ENCODE data around the gene PPP1R16B.

PPP1R16B gene

DNA sequence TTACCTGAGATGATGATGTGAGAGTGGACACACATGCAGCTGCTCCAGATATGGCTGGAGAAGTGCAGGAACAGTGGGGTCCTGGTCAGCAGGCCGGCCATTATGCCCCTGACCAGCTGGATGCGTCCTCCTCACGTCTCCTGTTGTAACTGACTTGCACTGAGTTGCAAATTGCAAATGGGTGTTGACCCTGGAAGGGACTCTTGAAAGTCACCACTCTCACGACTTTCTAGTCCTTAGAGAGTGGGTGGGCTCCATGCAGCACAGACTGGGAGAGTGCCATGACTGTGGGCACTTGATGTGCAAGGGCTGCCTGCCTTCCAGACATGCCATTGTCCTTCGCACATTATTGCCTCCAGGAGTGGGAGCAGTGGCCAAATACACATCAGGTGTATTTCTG is 131.5 kb downstream of the PPP1R16B start:
- no peak overlapping the region for H3K4me3 ChIP-seq (ENCODE audit: low read depth in 1 of 2, low read length in 2 of 2)
- H3K9ac ChIP-seq (ENCODE audit: low read depth in 1 of 2, low read length in 2 of 2) = no peak overlapping the region
- no peaks in the 10 kb centered on the region for H3K36me3 ChIP-seq (ENCODE audit: control insufficient read depth in 1 of 2, insufficient read depth in 2 of 2, low read length in 2 of 2)
- H3K27me3 ChIP-seq (ENCODE audit: control insufficient read depth in 1 of 2, insufficient read depth in 2 of 2, low read length in 2 of 2) = no peaks in the 10 kb centered on the region
- no peak overlapping the region for H3K27ac ChIP-seq (ENCODE audit: low read depth, low read length)
- H3K4me1 ChIP-seq (ENCODE audit: control insufficient read depth in 1 of 2, insufficient read depth in 2 of 2, low read length in 2 of 2) = no peaks in the 10 kb centered on the region
- H3K9me3 ChIP-seq (ENCODE audit: control insufficient read depth in 1 of 2, low read length in 2 of 2) = no peaks in the 10 kb centered on the region

DNA sequence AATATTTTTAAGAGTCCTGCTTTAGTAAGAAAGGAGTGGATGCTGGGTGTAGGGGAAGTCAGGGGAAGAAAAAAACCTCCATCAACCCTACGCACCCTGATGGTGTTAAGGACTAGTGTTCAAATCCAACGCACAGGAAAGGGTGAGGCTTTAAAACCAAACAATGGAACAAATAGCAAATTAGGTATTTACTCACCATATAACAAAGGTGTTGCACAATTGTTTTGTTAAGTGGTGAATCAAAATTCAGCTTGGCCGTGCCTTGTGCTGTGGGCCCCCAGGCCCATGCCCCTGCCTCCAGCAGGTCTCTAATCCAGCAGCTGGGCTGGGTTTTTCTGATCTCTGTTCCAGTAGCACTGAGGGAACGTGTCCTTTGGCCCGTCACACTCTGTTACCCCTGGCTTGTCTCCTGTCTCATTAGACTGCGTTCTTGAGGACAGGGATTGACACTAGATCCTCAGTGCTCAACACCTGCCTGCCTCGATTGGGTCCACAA is 132.5 kb downstream of the PPP1R16B start:
- no peaks in the 10 kb centered on the region for H3K36me3 ChIP-seq (ENCODE audit: control insufficient read depth in 1 of 2, insufficient read depth in 2 of 2, low read length in 2 of 2)
- no peaks in the 10 kb centered on the region for H3K9me3 ChIP-seq (ENCODE audit: control insufficient read depth in 1 of 2, low read length in 2 of 2)
- H3K27ac ChIP-seq (ENCODE audit: low read depth, low read length) = no peak overlapping the region
- no peak overlapping the region for H3K9ac ChIP-seq (ENCODE audit: low read depth in 1 of 2, low read length in 2 of 2)
- H3K4me1 ChIP-seq (ENCODE audit: control insufficient read depth in 1 of 2, insufficient read depth in 2 of 2, low read length in 2 of 2) = no peaks in the 10 kb centered on the region
- no peak overlapping the region for H3K4me3 ChIP-seq (ENCODE audit: low read depth in 1 of 2, low read length in 2 of 2)
- no peaks in the 10 kb centered on the region for H3K27me3 ChIP-seq (ENCODE audit: control insufficient read depth in 1 of 2, insufficient read depth in 2 of 2, low read length in 2 of 2)

DNA sequence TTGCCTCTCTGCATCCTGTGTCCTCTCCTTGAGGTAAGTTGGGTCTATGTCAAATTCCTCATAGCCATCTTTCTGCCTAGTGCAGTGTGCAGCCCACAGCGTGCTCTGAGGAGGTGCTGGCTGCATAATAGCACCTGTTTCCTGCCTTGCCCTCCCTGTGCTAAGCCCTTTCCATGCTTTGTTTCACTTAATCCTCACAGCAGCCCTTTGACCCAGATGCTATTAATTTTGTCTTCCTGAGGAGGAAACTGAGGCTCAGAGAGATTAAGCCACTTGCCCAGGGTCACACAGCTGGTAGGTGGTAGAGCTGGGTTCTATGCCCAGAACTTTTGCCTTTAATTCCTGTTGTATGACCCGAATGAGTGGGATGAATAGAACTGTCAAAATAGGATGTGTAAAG is 134.2 kb downstream of the PPP1R16B start:
- H3K27ac ChIP-seq (ENCODE audit: low read depth, low read length) = no peak overlapping the region
- no peaks in the 10 kb centered on the region for H3K4me1 ChIP-seq (ENCODE audit: control insufficient read depth in 1 of 2, insufficient read depth in 2 of 2, low read length in 2 of 2)
- H3K9ac ChIP-seq (ENCODE audit: low read depth in 1 of 2, low read length in 2 of 2) = no peak overlapping the region
- no peak overlapping the region for H3K4me3 ChIP-seq (ENCODE audit: low read depth in 1 of 2, low read length in 2 of 2)
- peaks cover 0 to 2% of the 10 kb centered on the region in 2 donors for H3K36me3 ChIP-seq (ENCODE audit: control insufficient read depth in 1 of 2, insufficient read depth in 2 of 2, low read length in 2 of 2)
- no peaks in the 10 kb centered on the region for H3K9me3 ChIP-seq (ENCODE audit: control insufficient read depth in 1 of 2, low read length in 2 of 2)
- H3K27me3 ChIP-seq (ENCODE audit: control insufficient read depth in 1 of 2, insufficient read depth in 2 of 2, low read length in 2 of 2) = no peaks in the 10 kb centered on the region

DNA sequence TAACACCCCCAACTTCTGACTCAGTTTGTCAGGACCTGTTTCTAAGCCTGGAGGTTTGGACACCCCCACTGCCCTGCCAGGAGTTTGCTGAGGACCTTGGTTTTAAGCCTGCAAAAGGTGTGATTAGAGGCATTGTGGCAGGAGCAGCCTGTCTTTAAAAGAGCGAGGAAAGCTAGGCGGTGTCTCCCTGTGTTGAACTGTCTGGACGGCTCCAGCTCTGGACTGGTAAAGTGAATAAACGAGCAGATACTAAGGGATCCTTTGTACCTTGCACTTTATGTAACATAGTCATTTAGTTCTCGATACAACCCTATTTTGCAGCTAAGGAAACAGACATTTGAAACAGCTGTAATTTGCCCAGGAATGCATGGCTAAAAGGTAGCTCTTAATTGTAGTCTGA is 135.1 kb downstream of the PPP1R16B start:
- H3K4me1 ChIP-seq (ENCODE audit: control insufficient read depth in 1 of 2, insufficient read depth in 2 of 2, low read length in 2 of 2) = no peaks in the 10 kb centered on the region
- H3K27ac ChIP-seq (ENCODE audit: low read depth, low read length) = no peak overlapping the region
- no peaks in the 10 kb centered on the region for H3K27me3 ChIP-seq (ENCODE audit: control insufficient read depth in 1 of 2, insufficient read depth in 2 of 2, low read length in 2 of 2)
- H3K9ac ChIP-seq (ENCODE audit: low read depth in 1 of 2, low read length in 2 of 2) = no peak overlapping the region
- no peak overlapping the region for H3K4me3 ChIP-seq (ENCODE audit: low read depth in 1 of 2, low read length in 2 of 2)
- H3K9me3 ChIP-seq (ENCODE audit: control insufficient read depth in 1 of 2, low read length in 2 of 2) = no peaks in the 10 kb centered on the region
- H3K36me3 ChIP-seq (ENCODE audit: control insufficient read depth in 1 of 2, insufficient read depth in 2 of 2, low read length in 2 of 2) = peaks cover 0 to 5% of the 10 kb centered on the region in 2 donors

DNA sequence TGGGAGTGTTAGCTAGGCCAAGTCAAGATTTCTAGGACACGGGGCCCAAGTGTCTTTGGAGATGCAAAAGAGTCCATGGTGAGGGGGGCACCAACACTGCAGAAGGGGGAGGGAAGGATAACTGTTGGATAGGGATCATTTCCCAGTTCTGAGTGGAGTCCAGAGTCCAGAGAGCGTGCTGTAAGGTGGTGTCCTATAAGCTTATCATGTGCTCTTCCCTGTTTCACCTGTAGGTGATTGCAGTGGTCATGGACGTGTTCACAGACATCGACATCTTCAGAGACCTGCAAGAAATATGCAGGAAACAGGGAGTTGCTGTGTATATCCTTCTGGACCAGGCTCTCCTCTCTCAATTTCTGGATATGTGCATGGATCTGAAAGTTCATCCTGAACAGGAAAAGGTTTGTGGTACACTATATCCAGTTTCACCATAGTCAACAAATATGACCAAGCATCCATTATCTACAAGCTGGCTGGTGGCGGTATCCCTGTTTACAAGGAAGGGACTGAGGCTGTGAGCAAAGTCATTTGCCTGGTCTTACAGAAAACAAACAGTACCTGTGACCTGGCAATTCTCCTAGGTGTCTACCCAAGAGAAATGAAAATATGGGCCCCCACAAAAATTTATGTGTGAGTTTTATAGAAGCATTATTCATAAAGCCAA is 136.4 kb downstream of the PPP1R16B start:
- no peaks in the 10 kb centered on the region for H3K4me1 ChIP-seq (ENCODE audit: control insufficient read depth in 1 of 2, insufficient read depth in 2 of 2, low read length in 2 of 2)
- H3K27ac ChIP-seq (ENCODE audit: low read depth, low read length) = no peak overlapping the region
- H3K27me3 ChIP-seq (ENCODE audit: control insufficient read depth in 1 of 2, insufficient read depth in 2 of 2, low read length in 2 of 2) = no peaks in the 10 kb centered on the region
- H3K4me3 ChIP-seq (ENCODE audit: low read depth in 1 of 2, low read length in 2 of 2) = no peak overlapping the region
- H3K36me3 ChIP-seq (ENCODE audit: control insufficient read depth in 1 of 2, insufficient read depth in 2 of 2, low read length in 2 of 2) = peaks cover 0 to 5% of the 10 kb centered on the region in 2 donors
- no peaks in the 10 kb centered on the region for H3K9me3 ChIP-seq (ENCODE audit: control insufficient read depth in 1 of 2, low read length in 2 of 2)
- H3K9ac ChIP-seq (ENCODE audit: low read depth in 1 of 2, low read length in 2 of 2) = no peak overlapping the region

DNA sequence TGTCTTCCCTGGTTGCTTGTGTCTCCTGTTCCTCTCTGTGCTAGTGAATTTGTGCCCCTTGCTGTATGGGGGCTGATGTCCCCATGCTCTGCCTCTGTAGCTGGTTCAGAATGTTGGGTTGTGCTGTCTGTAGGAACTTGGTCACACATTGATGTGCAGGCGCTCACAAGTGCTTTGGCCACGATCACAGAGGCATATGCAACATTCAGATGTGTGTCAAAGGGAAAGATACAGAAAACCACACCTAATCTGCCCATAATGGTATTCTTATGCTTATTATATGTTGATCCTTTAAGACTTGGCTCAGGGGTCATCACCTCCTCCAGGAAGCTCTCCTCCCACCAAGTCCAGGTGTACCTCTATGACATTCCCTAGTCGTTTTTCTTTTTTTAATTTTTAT is 139.5 kb downstream of the PPP1R16B start:
- no peaks in the 10 kb centered on the region for H3K27me3 ChIP-seq (ENCODE audit: control insufficient read depth in 1 of 2, insufficient read depth in 2 of 2, low read length in 2 of 2)
- H3K4me3 ChIP-seq (ENCODE audit: low read depth in 1 of 2, low read length in 2 of 2) = no peak overlapping the region
- H3K9ac ChIP-seq (ENCODE audit: low read depth in 1 of 2, low read length in 2 of 2) = no peak overlapping the region
- no peak overlapping the region for H3K27ac ChIP-seq (ENCODE audit: low read depth, low read length)
- no peaks in the 10 kb centered on the region for H3K4me1 ChIP-seq (ENCODE audit: control insufficient read depth in 1 of 2, insufficient read depth in 2 of 2, low read length in 2 of 2)
- H3K36me3 ChIP-seq (ENCODE audit: control insufficient read depth in 1 of 2, insufficient read depth in 2 of 2, low read length in 2 of 2) = peaks cover 7 to 15% of the 10 kb centered on the region in 2 donors
- no peaks in the 10 kb centered on the region for H3K9me3 ChIP-seq (ENCODE audit: control insufficient read depth in 1 of 2, low read length in 2 of 2)

DNA sequence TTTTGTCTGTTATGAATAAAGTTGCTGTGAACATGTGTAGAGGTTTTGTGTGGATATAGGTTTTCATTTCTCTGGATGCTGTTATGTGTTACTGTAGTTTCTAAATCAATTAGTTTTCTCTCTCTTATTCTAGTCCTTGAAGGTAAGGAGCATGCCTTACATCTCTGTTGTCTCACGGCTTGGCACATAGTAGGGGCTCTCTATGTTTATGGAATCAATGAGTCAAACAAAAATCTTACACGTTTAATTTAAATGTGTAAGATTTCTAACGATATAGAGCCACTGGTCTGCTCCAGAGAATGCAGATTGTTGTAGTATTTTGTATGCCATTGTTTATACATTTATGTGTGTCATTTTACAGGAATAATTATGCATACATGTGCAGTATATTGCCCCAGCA is 141.3 kb downstream of the PPP1R16B start:
- Histone ChIP-seq H3K4me3 (ENCODE audit: low read depth in 1 of 2, low read length in 2 of 2) (no peak overlapping the region), H3K9me3 (ENCODE audit: control insufficient read depth in 1 of 2, low read length in 2 of 2) (no peaks in the 10 kb centered on the region), H3K36me3 (ENCODE audit: control insufficient read depth in 1 of 2, insufficient read depth in 2 of 2, low read length in 2 of 2) (peaks cover 7 to 24% of the 10 kb centered on the region in 2 donors), H3K9ac (ENCODE audit: low read depth in 1 of 2, low read length in 2 of 2) (no peak overlapping the region), H3K4me1 (ENCODE audit: control insufficient read depth in 1 of 2, insufficient read depth in 2 of 2, low read length in 2 of 2) (no peaks in the 10 kb centered on the region), H3K27ac (ENCODE audit: low read depth, low read length) (no peak overlapping the region), H3K27me3 (ENCODE audit: control insufficient read depth in 1 of 2, insufficient read depth in 2 of 2, low read length in 2 of 2) (no peaks in the 10 kb centered on the region)

DNA sequence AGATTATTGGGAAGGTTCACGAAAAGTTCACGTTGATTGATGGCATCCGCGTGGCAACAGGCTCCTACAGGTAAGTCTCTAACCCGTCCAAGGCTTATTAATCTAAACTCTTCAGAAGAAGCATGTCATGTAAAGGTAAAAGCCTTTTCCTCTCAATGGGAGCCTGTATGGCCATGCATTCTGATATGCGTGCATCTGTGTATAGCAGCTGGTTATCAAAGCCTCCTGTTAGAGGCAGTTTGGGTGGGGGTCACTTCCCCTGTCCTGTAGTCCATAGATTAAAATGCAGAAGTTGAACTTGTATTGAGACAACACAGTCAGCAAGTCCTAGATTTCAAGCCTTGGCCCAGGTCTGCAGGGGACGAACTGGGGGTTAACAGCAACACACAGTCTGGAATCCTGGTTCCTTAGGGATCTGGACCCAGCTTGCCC is 142.4 kb downstream of the PPP1R16B start:
- Histone ChIP-seq H3K9me3 (ENCODE audit: control insufficient read depth in 1 of 2, low read length in 2 of 2) (no peaks in the 10 kb centered on the region), H3K27me3 (ENCODE audit: control insufficient read depth in 1 of 2, insufficient read depth in 2 of 2, low read length in 2 of 2) (no peaks in the 10 kb centered on the region), H3K9ac (ENCODE audit: low read depth in 1 of 2, low read length in 2 of 2) (no peak overlapping the region), H3K4me3 (ENCODE audit: low read depth in 1 of 2, low read length in 2 of 2) (no peak overlapping the region), H3K27ac (ENCODE audit: low read depth, low read length) (no peak overlapping the region), H3K4me1 (ENCODE audit: control insufficient read depth in 1 of 2, insufficient read depth in 2 of 2, low read length in 2 of 2) (no peaks in the 10 kb centered on the region), H3K36me3 (ENCODE audit: control insufficient read depth in 1 of 2, insufficient read depth in 2 of 2, low read length in 2 of 2) (peaks cover 7 to 30% of the 10 kb centered on the region in 2 donors)

DNA sequence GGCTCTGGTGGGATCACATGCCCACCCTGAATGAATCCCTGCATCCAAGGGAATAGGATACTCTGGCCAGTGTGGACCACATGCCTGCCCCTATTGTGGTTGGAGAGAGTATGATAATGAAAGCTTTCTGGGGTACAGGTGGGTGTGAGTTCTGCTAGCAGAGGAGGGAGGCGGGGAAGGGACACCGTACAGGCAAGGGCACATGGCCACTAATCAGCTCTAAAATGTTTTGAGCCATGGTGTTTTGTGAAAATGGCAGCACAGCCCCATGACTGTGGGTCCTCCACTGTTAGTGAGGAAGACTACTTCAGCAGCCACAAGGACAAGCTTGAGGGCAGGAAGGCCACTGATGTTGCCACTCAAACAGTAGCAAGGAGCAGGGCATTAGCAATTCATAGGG is 144.8 kb downstream of the PPP1R16B start:
- Histone ChIP-seq H3K27me3 (ENCODE audit: control insufficient read depth in 1 of 2, insufficient read depth in 2 of 2, low read length in 2 of 2) (no peaks in the 10 kb centered on the region), H3K9me3 (ENCODE audit: control insufficient read depth in 1 of 2, low read length in 2 of 2) (no peaks in the 10 kb centered on the region), H3K36me3 (ENCODE audit: control insufficient read depth in 1 of 2, insufficient read depth in 2 of 2, low read length in 2 of 2) (peaks cover 10 to 25% of the 10 kb centered on the region in 2 donors), H3K4me1 (ENCODE audit: control insufficient read depth in 1 of 2, insufficient read depth in 2 of 2, low read length in 2 of 2) (no peaks in the 10 kb centered on the region), H3K27ac (ENCODE audit: low read depth, low read length) (no peak overlapping the region), H3K4me3 (ENCODE audit: low read depth in 1 of 2, low read length in 2 of 2) (no peak overlapping the region), H3K9ac (ENCODE audit: low read depth in 1 of 2, low read length in 2 of 2) (no peak overlapping the region)

DNA sequence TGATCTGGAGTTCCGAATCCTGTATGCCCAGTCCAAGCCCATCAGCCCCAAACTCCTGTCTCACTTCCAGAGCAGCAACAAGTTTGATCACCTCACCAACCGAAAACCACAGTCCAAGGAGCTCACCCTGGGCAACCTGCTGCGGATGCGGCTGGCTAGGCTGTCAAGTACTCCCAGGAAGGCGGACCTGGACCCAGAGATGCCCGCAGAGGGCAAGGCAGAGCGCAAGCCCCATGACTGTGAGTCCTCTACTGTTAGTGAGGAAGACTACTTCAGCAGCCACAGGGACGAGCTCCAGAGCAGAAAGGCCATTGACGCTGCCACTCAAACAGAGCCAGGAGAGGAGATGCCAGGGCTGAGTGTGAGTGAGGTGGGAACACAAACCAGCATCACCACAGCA is 146.1 kb downstream of the PPP1R16B start:
- Histone ChIP-seq H3K27ac (ENCODE audit: low read depth, low read length) (no peak overlapping the region), H3K4me3 (ENCODE audit: low read depth in 1 of 2, low read length in 2 of 2) (no peak overlapping the region), H3K36me3 (ENCODE audit: control insufficient read depth in 1 of 2, insufficient read depth in 2 of 2, low read length in 2 of 2) (peaks cover 10 to 25% of the 10 kb centered on the region in 2 donors), H3K9me3 (ENCODE audit: control insufficient read depth in 1 of 2, low read length in 2 of 2) (no peaks in the 10 kb centered on the region), H3K9ac (ENCODE audit: low read depth in 1 of 2, low read length in 2 of 2) (no peak overlapping the region), H3K4me1 (ENCODE audit: control insufficient read depth in 1 of 2, insufficient read depth in 2 of 2, low read length in 2 of 2) (no peaks in the 10 kb centered on the region), H3K27me3 (ENCODE audit: control insufficient read depth in 1 of 2, insufficient read depth in 2 of 2, low read length in 2 of 2) (no peaks in the 10 kb centered on the region)

Data from duodenal mucosa (tissue), 2 donors.